ENCODE data around the gene GOLGA8S. TPM values are rescaled to one million over a fixed set of nuclear protein-coding genes. Genes with fewer than 3 reads are reported as not detected.

GOLGA8S gene
- not detected in 2 replicates for total RNA-seq (2014; rRNA removed; shearing (Covaris generic))

DNA sequence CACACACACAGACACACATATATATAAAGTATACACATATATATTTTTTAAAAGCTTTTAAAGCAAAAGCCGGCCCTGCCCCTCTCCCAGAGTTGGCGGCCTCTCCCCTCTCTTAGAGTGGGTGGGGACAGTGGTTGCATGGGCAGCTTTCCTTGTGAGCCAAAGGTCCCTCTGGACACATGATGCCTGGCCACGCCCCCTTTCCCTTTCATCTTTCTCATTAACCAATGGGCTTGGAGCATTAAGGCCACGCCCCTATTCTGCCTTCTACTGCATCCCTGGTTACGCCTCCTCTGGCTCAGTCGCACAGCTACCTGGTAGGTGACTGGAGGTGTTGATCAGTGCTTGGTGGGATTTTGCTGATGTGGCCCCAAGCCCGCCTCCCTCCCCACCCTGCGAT is at the start of gene GOLGA8S:
Gene GOLGA8S, plus strand, starts transcription at position 301 of the 400 bp plus-strand sequence. Its CDS starts 62 bp downstream, at position 363.

GRCh38 chr15:23334096-23334495 is 20.5 kb upstream of the GOLGA8S start, which contains the start of gene GOLGA6L26:
TSS of gene GOLGA6L26 (minus strand) at chr15:23334196. CDS start at chr15:23334135, 61 bp downstream.

Small RNA genes within 50 kb of the gene (small RNA-seq; reads per million reads assigned to genes)
- gene RN7SL536P, result not detected

Other genes starting within 250 kb of the GOLGA8S start
- not detected in 2 replicates for gene GOLGA6L1, start 217.9 kb upstream of the GOLGA8S start, total RNA-seq (2014; rRNA removed; shearing (Covaris generic))
- gene GOLGA6L26, start 20.6 kb upstream of the GOLGA8S start, total RNA-seq (2014; rRNA removed; shearing (Covaris generic)), result not detected in 2 replicates
- not detected in 2 replicates for gene GOLGA6L2, start 92.5 kb downstream of the GOLGA8S start, total RNA-seq (2014; rRNA removed; shearing (Covaris generic))
- gene MKRN3, start 210.9 kb downstream of the GOLGA8S start, total RNA-seq (2014; rRNA removed; shearing (Covaris generic)), result 9.4 and 13.0 TPM in 2 replicates